Upper lobe of left lung (tissue), 4 donors: ENCODE data around the gene TRIM38.

Experiments
- CTCF ChIP-seq, 6 experiments: fragments of 450-650 bp in 4 of 6; fragments of 200-600 bp in 2 of 6; sonication (generic) in 2 of 6; IDR thresholded peaks; one replicate each; pipeline ENCODE4 v1.5.1; 2016 to 2019; ENCODE audit warnings: antibody characterized with exemption in 6 of 6
- EP300 ChIP-seq, 4 donors: sonication (generic); formaldehyde crosslinking; IDR thresholded peaks; one replicate each; pipeline ENCODE4 v1.5.1; 2017; ENCODE audit warnings: antibody characterized with exemption in 4 of 4, control low read depth in 2 of 4
- POLR2A ChIP-seq, 4 donors: fragments of 450-650 bp; IDR thresholded peaks; one replicate each; pipeline ENCODE4 v1.5.1; 2016 to 2017; ENCODE audit warnings: antibody characterized with exemption in 4 of 4, mild to moderate bottlenecking in 2 of 4
- POLR2AphosphoS5 ChIP-seq, 2 donors: sonication (generic); formaldehyde crosslinking; IDR thresholded peaks; one replicate each; pipeline ENCODE4 v1.5.1; 2017; ENCODE audit warnings: antibody characterized with exemption in 2 of 2

GRCh38 chr6:26031151-26031594 is 68.6 kb downstream of the TRIM38 start:
- TF ChIP-seq CTCF (IDR thresholded peaks at IDR 0.05) (no peak), POLR2AphosphoS5 (IDR thresholded peaks at IDR 0.05) (no peak), POLR2A (IDR thresholded peaks at IDR 0.05) (no peak), EP300 (IDR thresholded peaks at IDR 0.05) (no peak)
